GM21360 (cell line): ENCODE results near the gene PPDPF.
A peak's percentile ranks its signal among the peaks of the same experiment; 100 is the strongest.
"Not testable (repeated sequence)": the region's sequence is repeated elsewhere in the genome, so short reads cannot be mapped to it uniquely, and the experiment has no call there.

ENCODE experiments used
- ATAC-seq: cut with Tn5 transposase; IDR thresholded peaks from one replicate; pipeline ENCODE4 v1.9.1; 2021; ENCODE audit warnings: mild to moderate bottlenecking, moderate library complexity; ENCODE audit not compliant: unreplicated experiment

The PPDPF gene

GRCh38 chr20:63520504-63520933 lies at the start of gene PPDPF:
PPDPF (plus strand) TSS chr20:63520765; CDS start chr20:63521309, 544 bp downstream.
- peak; percentile 54 for ATAC-seq

GRCh38 chr20:63471002-63471716 lies 49.4 kb upstream of the PPDPF start:
- ATAC-seq: no peak

DNA sequence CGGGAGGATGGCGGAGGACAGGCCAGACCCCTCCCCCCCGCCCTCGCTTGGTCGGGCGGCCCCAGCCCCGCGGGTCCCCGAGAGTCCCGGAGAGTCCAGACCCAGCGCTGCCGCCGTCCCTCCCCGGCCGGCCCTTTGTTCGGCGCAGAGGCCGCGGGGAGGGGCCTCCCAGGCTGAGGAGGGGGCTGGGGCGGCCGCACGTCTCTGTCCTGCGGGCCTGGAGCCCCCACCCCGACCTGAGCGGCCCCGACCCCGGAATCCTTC lies 48.9 kb upstream of the PPDPF start:
- ATAC-seq: no peak

DNA sequence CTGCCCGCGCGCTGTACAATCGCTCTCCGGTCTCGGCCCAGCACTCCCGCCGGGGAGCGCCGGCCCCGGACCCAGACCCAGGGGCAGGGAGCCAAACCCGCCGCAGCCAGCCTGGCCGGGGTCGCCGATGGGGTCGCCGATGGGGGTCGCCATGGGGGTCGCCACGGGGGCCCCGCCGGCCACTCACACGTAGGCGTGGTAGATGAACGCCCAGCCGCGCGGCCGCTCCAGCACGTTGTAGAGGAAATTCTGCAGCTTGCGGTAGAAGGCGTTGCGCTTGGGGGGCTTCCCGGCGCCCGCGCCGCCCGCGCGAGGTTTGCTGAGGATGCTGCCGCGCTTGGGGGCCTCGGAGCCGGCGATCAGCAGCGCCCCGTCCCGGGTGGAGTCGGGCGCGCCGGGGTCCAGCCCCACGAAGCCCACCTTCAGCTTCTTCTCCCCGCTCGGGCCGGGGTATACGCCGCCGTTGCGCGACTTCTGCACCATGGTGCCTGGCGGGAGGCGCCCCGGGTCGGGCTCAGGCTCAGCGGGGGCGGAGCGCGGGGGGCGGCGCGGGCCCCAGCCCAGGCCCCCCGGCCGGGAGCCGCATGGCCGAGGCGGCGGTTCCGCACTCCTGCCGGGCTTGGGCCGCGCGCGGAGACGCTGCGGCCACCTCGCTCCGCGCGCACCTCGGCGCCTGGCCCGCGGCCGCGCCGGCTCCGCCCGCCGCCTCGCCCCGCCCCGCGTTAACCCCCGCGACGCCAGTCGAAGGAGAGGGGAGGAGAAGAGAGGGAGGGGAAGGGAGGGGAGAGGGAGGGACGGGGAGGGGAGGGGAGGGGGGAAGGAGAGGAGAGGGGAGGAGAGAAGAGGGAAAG lies 48.4 kb upstream of the PPDPF start, which contains the start of gene KCNQ2:
Gene KCNQ2 (minus strand): TSS at position 675 of the 851 bp plus-strand sequence. CDS start 192 bp downstream, at position 483.
- ATAC-seq: no peak

GRCh38 chr20:63472862-63473390 lies 47.6 kb upstream of the PPDPF start:
- no peak for ATAC-seq

GRCh38 chr20:63473555-63474449 lies 46.8 kb upstream of the PPDPF start:
- no peak for ATAC-seq

GRCh38 chr20:63475209-63475608 lies 45.4 kb upstream of the PPDPF start:
- no peak for ATAC-seq

- ATAC-seq: no peak
These were observed 43.4 kb upstream of the PPDPF start for GRCh38 chr20:63477061-63477616.

- no peak for ATAC-seq
These were observed 42.6 kb upstream of the PPDPF start for GRCh38 chr20:63477944-63478343.

DNA sequence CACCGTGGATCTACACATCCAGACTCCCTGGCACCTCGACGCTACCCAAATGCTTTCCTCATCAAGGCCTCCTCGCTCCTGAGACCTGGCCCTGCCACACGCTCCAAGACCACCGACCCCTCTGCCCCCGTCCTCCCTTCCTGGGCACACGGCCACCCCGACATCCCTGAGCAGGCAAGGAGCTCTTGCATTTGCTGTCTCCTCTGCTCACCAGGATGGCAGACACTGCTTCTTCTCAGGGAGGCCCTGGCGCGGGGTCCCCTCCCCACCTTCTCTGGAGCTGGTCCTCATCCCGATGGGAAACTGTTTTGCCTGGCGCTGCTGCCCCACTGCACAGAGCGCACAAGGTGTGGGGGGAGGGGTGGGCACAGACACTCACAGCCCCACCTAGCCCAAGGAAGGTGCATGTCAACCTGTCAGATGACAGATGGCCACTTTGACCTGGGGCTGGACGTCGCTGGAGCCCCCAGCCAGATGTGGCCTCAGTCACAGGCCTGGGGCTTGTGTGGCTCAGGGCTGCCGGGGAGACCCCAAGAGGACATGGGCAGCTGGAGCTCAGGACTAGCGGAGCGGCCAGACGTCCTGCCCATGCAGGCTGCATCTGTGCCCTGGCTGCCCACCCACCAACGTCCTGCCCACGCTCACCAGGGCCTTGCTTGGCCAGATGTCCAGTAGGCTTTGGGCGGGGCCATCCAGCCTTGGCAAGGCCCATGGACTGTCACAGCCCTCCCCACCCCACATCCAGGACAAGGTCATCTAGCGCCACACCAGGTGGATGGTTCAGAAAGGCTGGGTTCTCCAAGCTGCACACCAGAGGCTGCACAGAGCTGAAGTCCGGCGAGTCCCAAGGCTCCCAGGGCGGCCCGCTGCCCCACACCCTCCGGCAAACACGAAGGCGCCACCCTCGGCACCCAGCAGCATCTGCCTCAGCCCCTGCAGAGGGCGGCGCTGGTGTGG lies 41.9 kb upstream of the PPDPF start:
- no peak for ATAC-seq

DNA sequence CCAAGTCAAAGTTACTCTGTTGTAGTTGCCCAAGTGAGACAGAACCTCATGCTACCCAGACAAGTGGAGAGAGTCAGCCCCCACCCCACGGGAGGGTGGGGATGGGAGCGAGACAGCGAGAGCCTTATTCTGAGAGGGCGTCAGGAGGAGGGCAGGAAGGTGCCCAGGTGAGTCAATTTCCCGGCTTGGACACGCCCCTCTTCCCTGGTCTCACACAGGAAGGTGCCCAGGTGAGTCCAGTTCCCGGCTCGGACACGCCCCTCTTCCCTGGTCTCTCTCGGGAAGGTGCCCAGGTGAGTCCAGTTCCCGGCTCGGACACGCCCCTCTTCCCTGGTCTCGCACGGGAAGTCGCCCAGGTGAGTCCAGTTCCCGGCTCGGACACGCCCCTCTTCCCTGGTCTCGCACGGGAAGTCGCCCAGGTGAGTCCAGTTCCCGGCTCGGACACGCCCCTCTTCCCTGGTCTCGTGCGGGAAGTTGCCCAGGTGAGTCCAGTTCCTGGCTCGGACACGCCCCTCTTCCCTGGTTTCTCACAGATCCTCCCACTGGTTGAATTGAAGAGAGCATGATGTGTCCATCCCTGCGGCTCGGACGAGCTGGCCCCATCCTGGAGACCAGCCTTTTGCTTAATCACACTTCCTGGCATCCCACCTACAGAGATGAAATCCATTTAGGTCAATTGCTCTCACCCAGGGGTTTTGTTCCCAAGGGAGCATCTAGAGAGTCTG lies 40.7 kb upstream of the PPDPF start:
- not testable (repeated sequence) for ATAC-seq

GRCh38 chr20:63481503-63481902 lies 39.1 kb upstream of the PPDPF start:
- ATAC-seq: no peak

DNA sequence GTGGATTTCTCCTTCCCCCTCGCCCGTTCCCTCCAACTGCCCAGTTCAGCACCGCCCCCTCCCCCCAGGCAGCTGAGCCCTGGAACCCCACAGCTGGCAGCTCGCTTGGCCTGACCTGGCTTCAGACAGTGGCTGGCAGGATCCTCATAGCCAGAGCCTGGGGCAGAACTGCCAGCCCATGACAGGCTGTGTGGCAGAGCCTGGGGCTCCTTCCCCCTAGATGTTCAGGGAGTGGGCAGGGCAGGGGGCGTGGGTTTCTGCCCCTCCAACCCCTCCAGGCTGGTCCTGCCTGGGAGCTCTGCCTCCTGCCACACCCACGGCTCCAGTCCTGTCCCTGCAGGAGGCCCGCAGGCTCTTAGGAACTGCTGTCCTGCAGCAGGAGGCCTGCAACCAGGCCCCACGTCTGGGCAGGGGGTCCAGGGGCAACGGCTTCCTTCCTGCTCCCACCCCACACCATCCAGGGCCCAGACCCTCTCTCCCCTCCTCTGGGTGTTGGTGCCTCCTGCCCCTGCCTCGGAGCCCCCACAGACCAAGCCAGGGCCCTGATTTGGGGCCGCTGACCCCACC lies 38.5 kb upstream of the PPDPF start:
- ATAC-seq: no peak

- no peak for ATAC-seq
These were observed 36.7 kb upstream of the PPDPF start for GRCh38 chr20:63483834-63484233.

DNA sequence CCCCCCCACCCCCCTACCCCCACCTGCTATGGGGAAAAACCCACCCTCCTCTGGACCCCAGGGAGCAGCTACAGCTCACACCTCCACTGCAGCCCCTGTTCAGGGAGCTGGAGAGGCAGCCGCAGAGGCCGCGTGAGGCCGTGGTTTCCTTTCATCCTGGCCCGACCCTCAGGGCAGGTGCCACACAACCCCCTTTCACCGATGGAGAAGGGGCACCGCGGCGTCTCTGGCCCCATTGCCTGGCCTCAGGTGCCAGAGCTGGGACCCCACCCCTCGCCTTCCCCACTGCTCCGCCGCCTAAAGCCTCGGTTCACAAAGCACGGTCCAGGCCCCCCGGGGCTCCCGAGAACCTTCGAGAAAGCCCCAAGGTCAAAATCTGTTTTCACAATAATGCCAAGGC lies 36.3 kb upstream of the PPDPF start:
- ATAC-seq: no peak

GRCh38 chr20:63484651-63485403 lies 35.7 kb upstream of the PPDPF start:
- no peak for ATAC-seq

GRCh38 chr20:63486300-63486855 lies 34.2 kb upstream of the PPDPF start:
- ATAC-seq: no peak
